IMR-90 (cell line): Measurements from ENCODE around the gene ZNF775. TPM values are rescaled to one million over a fixed set of nuclear protein-coding genes. Genes with fewer than 3 reads are reported as not detected.

Experiments used
- ATAC-seq: fragments of 200-7000 bp; cut with Tn5 transposase; 2 replicates; pipeline ENCODE4 v1.9.1; 2020; ENCODE audit warnings: low read depth, mild to moderate bottlenecking, moderate library complexity
- BruUV-seq: library from RNA; stranded (reverse); fragments of 400-500 nt; replicated peaks from 2 replicates; lab custom pipeline; 2021; lab: Mats Ljungman, UMichigan
- CTCF ChIA-PET: fragments of 300-600 bp; formaldehyde crosslinking; extraction: SDS; loops from one replicate; lab custom pipeline; 2021; ENCODE audit warnings: antibody characterized with exemption; lab: Yijun Ruan, JAX
- POLR2A ChIA-PET: fragments of 300-600 bp; sonication (Branson Sonifier 250); formaldehyde crosslinking; loops from one replicate; lab custom pipeline; 2022; ENCODE audit warnings: antibody characterized with exemption; ENCODE audit not compliant: unreplicated experiment; lab: Charles Lee
- DNase-seq: peaks from one replicate; pipeline ENCODE4 v3.0.0; 2013
- H2AFZ ChIP-seq: replicated peaks from 2 replicates; pipeline ENCODE3; 2013; ENCODE audit warnings: low read length, mild to moderate bottlenecking; ENCODE audit not compliant: poor library complexity
- H2AK5ac ChIP-seq: 2 replicates; pipeline ENCODE4 v1.6.1; 2013; ENCODE audit warnings: low read depth, low read length, inconsistent platforms
- H2AK9ac ChIP-seq: replicated peaks from 2 replicates; pipeline ENCODE3; 2013; ENCODE audit warnings: mild to moderate bottlenecking, low read depth, low read length, moderate library complexity; ENCODE audit not compliant: poor library complexity
- H2BK120ac ChIP-seq: 2 replicates; pipeline ENCODE4 v1.6.1; 2013; ENCODE audit warnings: low read depth, low read length, inconsistent platforms
- H2BK15ac ChIP-seq: 3 replicates; pipeline ENCODE4 v1.6.1; 2013; ENCODE audit warnings: low read depth, low read length, inconsistent platforms
- H2BK20ac ChIP-seq: 2 replicates; pipeline ENCODE4 v1.6.1; 2013; ENCODE audit warnings: low read depth, mild to moderate bottlenecking, inconsistent platforms, low read length, moderate library complexity
- H2BK5ac ChIP-seq: 2 replicates; pipeline ENCODE4 v1.6.1; 2013; ENCODE audit warnings: mild to moderate bottlenecking, low read depth, low read length, inconsistent platforms; ENCODE audit not compliant: poor library complexity, severe bottlenecking
- H3K14ac ChIP-seq: replicated peaks from 2 replicates; pipeline ENCODE4 v1.6.1; 2013; ENCODE audit warnings: low read depth, low read length, inconsistent platforms
- H3K18ac ChIP-seq: 2 replicates; pipeline ENCODE4 v1.6.1; 2013; ENCODE audit warnings: low read depth, low read length, control low read depth
- H3K23ac ChIP-seq: 2 replicates; pipeline ENCODE4 v1.6.1; 2013; ENCODE audit warnings: low read depth, low read length, inconsistent platforms
- H3K27ac ChIP-seq: 2 replicates; pipeline ENCODE4 v1.5.1; 2013; ENCODE audit warnings: mild to moderate bottlenecking, control low read depth, low read length; ENCODE audit not compliant: insufficient read depth
- H3K27me3 ChIP-seq: 2 replicates; pipeline ENCODE4 v1.6.1; 2013; ENCODE audit warnings: low read length; ENCODE audit not compliant: control insufficient read depth, insufficient read depth
- H3K36me3 ChIP-seq: 2 replicates; pipeline ENCODE4 v1.6.1; 2013; ENCODE audit warnings: low read length, mixed read lengths; ENCODE audit not compliant: control insufficient read depth, insufficient read depth
- H3K4ac ChIP-seq: 2 replicates; pipeline ENCODE4 v1.6.1; 2013; ENCODE audit warnings: low read depth, low read length, inconsistent platforms
- H3K4me1 ChIP-seq: 2 replicates; pipeline ENCODE4 v1.6.1; 2013; ENCODE audit warnings: low read length, mixed read lengths; ENCODE audit not compliant: control insufficient read depth, insufficient read depth
- H3K4me2 ChIP-seq: 2 replicates; pipeline ENCODE4 v1.6.1; 2013; ENCODE audit warnings: low read depth, mild to moderate bottlenecking, control low read depth, low read length, moderate library complexity
- H3K4me3 ChIP-seq: 2 replicates; pipeline ENCODE4 v1.5.1; 2013; ENCODE audit warnings: low read depth, mild to moderate bottlenecking, control low read depth, low read length, moderate library complexity; ENCODE audit not compliant: insufficient read depth
- H3K56ac ChIP-seq: 2 replicates; pipeline ENCODE4 v1.6.1; 2013; ENCODE audit warnings: low read length, inconsistent platforms; ENCODE audit not compliant: insufficient read depth; ENCODE audit errors: extremely low read depth
- H3K79me1 ChIP-seq, 2 experiments: 2 replicates each; pipeline ENCODE4 v1.6.1; 2013; ENCODE audit warnings: low read length in 2 of 2, inconsistent platforms in 1 of 2, low read depth in 1 of 2
- H3K9ac ChIP-seq: 2 replicates; pipeline ENCODE4 v1.6.1; 2013; ENCODE audit warnings: low read depth, low read length, control low read depth
- H3K9me1 ChIP-seq: 2 replicates; pipeline ENCODE4 v1.6.1; 2013; ENCODE audit warnings: low read length, inconsistent platforms; ENCODE audit not compliant: insufficient read depth
- H3K9me3 ChIP-seq: 2 replicates; pipeline ENCODE4 v1.6.1; 2013; ENCODE audit warnings: low read length; ENCODE audit not compliant: control insufficient read depth, insufficient read depth
- H4K20me1 ChIP-seq: 2 replicates; pipeline ENCODE4 v1.6.1; 2013; ENCODE audit warnings: low read length, inconsistent platforms; ENCODE audit not compliant: insufficient read depth
- H4K5ac ChIP-seq: 2 replicates; pipeline ENCODE4 v1.6.1; 2013; ENCODE audit warnings: mild to moderate bottlenecking, low read depth, low read length, control low read depth
- H4K8ac ChIP-seq, 2 experiments: 2 replicates each; pipeline ENCODE4 v1.6.1; 2013; ENCODE audit warnings: low read depth in 2 of 2, low read length in 2 of 2, control low read depth in 1 of 2, inconsistent platforms in 1 of 2
- H4K91ac ChIP-seq: 2 replicates; pipeline ENCODE4 v1.6.1; 2013; ENCODE audit warnings: low read depth, low read length, inconsistent platforms; ENCODE audit not compliant: insufficient read depth
- CEBPB ChIP-seq: IDR thresholded peaks from 2 replicates; pipeline ENCODE4 v1.6.1; 2012; ENCODE audit warnings: low read depth, low read length, improper control_type of control experiment
- SMC3 ChIP-seq: fragments of 150-350 bp; IDR thresholded peaks from 2 replicates; pipeline ENCODE4 v1.6.1; 2016; ENCODE audit warnings: low read depth, mild to moderate bottlenecking, antibody characterized with exemption, low read length, moderate library complexity
- WGBS, 2 experiments: methylation state at CpG; one replicate each; pipeline versions ENCODE4 v1.1.5 to v1.1.7; 2013; ENCODE audit warnings: missing lambda C conversion rate in 2 of 2; ENCODE audit not compliant: insufficient read length in 1 of 2; ENCODE audit errors: extremely low coverage in 2 of 2; 5-methylcytosine and 5-hydroxymethylcytosine counted together
- dilution Hi-C: fragments of 300-500 bp; cut with HindIII; formaldehyde crosslinking; loops from one replicate; pipeline ENCODE4 v1.14.3; 2018; ENCODE audit warnings: low sequenced_read_pairs; ENCODE audit not compliant: unreplicated experiment
- in situ Hi-C: fragments of 300-500 bp; cut with MboI; formaldehyde crosslinking; loops from 3 replicates; pipeline ENCODE4 v1.14.3; 2019; ENCODE audit warnings: low sequenced_read_pairs, inconsistent platforms, mixed read lengths
- intact Hi-C: fragments of 100-400 bp; cut with micrococcal nuclease; formaldehyde crosslinking; loops from 2 replicates; pipeline ENCODE4 v1.10.0; 2022
- polyA plus RNA-seq, 3 experiments: library from polyadenylated mRNA; depleted of rRNA; stranded (reverse); fragments of >200 nt; gene quantifications; 2 replicates each; pipeline ENCODE4 v1.2.3, GENCODE V29; 2012; ENCODE audit warnings: low replicate concordance in 1 of 3
- total RNA-seq: library from RNA; depleted of rRNA; stranded (reverse); fragments of >200 nt; gene quantifications from 2 replicates; pipeline ENCODE4 v1.2.3, GENCODE V29; 2012
- TF ChIP-seq, protein P1 (sequence below): conservative IDR thresholded peaks from 2 replicates; pipeline ENCODE4 v1.5.1; 2012; ENCODE audit warnings: mild to moderate bottlenecking, low read depth, low read length, improper control_type of control experiment

ZNF775 gene
- total and polyA plus RNA-seq, 2 of the 4 experiments (the other 2 are of a cell fraction), result 1.4 to 2.6 TPM

DNA sequence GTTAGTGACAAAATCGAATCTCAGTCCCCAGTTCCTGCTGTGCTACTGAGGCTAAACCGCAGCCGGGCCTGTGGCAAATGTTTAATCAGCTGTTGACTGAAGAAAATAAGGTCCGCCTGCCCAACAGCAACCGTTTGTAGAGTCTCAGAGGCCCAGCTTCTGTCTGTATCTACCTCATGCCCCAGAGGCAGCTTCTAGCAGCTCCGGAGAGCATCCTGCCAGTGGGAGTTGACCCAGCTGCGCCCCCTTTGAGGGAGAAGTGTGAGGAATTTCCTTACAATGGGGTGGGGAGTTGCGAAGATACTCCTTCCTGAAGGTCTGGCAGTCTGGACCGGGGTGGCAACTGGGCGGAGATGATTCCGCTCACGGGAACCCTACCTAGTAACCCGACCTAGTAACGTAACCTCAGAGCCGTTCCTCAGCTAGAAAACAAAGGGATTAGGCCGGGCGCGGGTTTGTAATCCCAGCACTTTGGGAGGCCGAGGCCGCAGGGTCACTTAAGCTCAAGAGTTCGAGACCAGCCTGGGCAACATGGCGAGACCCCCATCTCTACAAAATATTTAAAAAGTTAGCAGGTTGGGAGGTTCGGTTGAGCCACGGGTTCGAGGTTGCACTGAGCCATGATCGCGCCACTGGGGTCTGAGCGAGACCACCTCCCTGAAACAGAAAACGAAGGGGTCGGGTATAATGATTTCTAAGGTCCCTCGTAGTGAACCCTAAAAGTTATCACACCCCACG is 846 bp upstream of the ZNF775 start:
- peak overlapping the region; percentile 81 for H3K4ac ChIP-seq
- in situ Hi-C loops (no loop called here), intact Hi-C loops (loop anchor here (2.0 kb wide), 1 partner anchor 43 kb away; no protein-coding TSS in a partner anchor), dilution Hi-C loops (no loop called here)
- ChIA-PET POLR2A (no interaction called here), CTCF (interaction anchor here (0.7 to 1.5 kb wide), 3 partner anchors 9 to 39 kb away, joined by 3 to 4 read pairs (median 3); no protein-coding TSS in a partner anchor)
- H2AK9ac ChIP-seq, result peak overlapping the region; percentile 85
- H2BK20ac ChIP-seq, result no peak overlapping the region
- H3K23ac ChIP-seq, result peak overlapping the region; percentile 71; the same call in 1 of the 2 replicates
- H3K14ac ChIP-seq, result peak overlapping the region; percentile 81
- H2BK5ac ChIP-seq, result peak overlapping the region; percentile 77
- H3K9me3 ChIP-seq, result no peaks in the 10 kb centered on the region
- H3K79me1 ChIP-seq, result peaks cover 26 to 50% of the 10 kb centered on the region in 2 experiments
- peak overlapping the region; percentile 77; the same call in 1 of the 2 replicates for H3K56ac ChIP-seq
- H4K20me1 ChIP-seq, result peaks cover 3% of the 10 kb centered on the region; the same call in 1 of the 2 replicates
- 0 out of 2 replicates have a peak overlapping the region, but pooled peaks have one; percentile 2 for H2AK5ac ChIP-seq
- peak overlapping the region; percentile 76 to 93 for H4K8ac ChIP-seq
- no peaks in the 10 kb centered on the region for H3K27me3 ChIP-seq
- peaks cover 10% of the 10 kb centered on the region for H3K4me1 ChIP-seq
- peak overlapping the region; percentile 81 for H3K27ac ChIP-seq
- no peak for TF ChIP-seq SMC3
- TF ChIP-seq, protein P1, sequence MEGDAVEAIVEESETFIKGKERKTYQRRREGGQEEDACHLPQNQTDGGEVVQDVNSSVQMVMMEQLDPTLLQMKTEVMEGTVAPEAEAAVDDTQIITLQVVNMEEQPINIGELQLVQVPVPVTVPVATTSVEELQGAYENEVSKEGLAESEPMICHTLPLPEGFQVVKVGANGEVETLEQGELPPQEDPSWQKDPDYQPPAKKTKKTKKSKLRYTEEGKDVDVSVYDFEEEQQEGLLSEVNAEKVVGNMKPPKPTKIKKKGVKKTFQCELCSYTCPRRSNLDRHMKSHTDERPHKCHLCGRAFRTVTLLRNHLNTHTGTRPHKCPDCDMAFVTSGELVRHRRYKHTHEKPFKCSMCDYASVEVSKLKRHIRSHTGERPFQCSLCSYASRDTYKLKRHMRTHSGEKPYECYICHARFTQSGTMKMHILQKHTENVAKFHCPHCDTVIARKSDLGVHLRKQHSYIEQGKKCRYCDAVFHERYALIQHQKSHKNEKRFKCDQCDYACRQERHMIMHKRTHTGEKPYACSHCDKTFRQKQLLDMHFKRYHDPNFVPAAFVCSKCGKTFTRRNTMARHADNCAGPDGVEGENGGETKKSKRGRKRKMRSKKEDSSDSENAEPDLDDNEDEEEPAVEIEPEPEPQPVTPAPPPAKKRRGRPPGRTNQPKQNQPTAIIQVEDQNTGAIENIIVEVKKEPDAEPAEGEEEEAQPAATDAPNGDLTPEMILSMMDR, result peak; percentile 28
- no peak for TF ChIP-seq CEBPB
- peak overlapping the region; percentile 28; the same call in 1 of the 2 replicates for H3K18ac ChIP-seq
- DNase-seq (peak; percentile 57), ATAC-seq (peak; percentile 3)
- H4K91ac ChIP-seq, result peak overlapping the region; percentile 36
- no peak overlapping the region for H2BK15ac ChIP-seq
- peak overlapping the region; percentile 70 for H3K9ac ChIP-seq
- H3K4me2 ChIP-seq, result peak overlapping the region; percentile 78
- H2BK120ac ChIP-seq, result peak overlapping the region; percentile 47; the same call in 1 of the 2 replicates
- no TSS peak for BruUV-seq
- peaks cover 11% of the 10 kb centered on the region for H3K36me3 ChIP-seq
- 13% methylated on average over 3 of the region's 32 CpGs; no CpG with 5 or more reads in 1 of the 2 experiments for WGBS, 2 experiments
- H3K9me1 ChIP-seq, result peaks cover 16% of the 10 kb centered on the region; the same call in 1 of the 2 replicates
- peak overlapping the region; percentile 70 for H4K5ac ChIP-seq
- peak overlapping the region; percentile 68 for H3K4me3 ChIP-seq
- peak overlapping the region; percentile 90 for H2AFZ ChIP-seq
